HEK293 (cell line): ENCODE data around the gene CDC20.
A peak's percentile ranks its signal among the peaks of the same experiment; 100 is the strongest.

Experiments used
- CTCF ChIA-PET: fragments of 350-600 bp; formaldehyde crosslinking; extraction: SDS; loops from one replicate; lab custom pipeline; 2021; ENCODE audit warnings: antibody characterized with exemption; lab: Yijun Ruan, JAX
- POLR2A ChIA-PET: fragments of 300-600 bp; formaldehyde crosslinking; extraction: SDS; loops from one replicate; lab custom pipeline; 2020; ENCODE audit warnings: antibody characterized with exemption, inconsistent platforms; lab: Yijun Ruan, JAX
- H3K27ac ChIP-seq: fragments of 200-500 bp; sonication (Bioruptor generic); 2 replicates; pipeline ENCODE4 v1.5.1; 2014; ENCODE audit warnings: low read depth, low read length, control low read depth, inconsistent platforms; ENCODE audit errors: extremely low read depth
- H3K36me3 ChIP-seq, 2 experiments: fragments of 200-500 bp in 1 of 2; sonication (Bioruptor generic) in 1 of 2; 1 replicate in 1 of 2; 2 replicates in 1 of 2; pipeline ENCODE4 v1.5.1; 2014 to 2017; ENCODE audit warnings: inconsistent platforms in 2 of 2, low read length in 2 of 2; ENCODE audit not compliant: control insufficient read depth in 2 of 2, insufficient read depth in 1 of 2
- H3K4me1 ChIP-seq: fragments of 200-500 bp; sonication (Bioruptor generic); 2 replicates; pipeline ENCODE4 v1.5.1; 2014; ENCODE audit warnings: mild to moderate bottlenecking, low read length, inconsistent platforms; ENCODE audit not compliant: control insufficient read depth, insufficient read depth
- H3K4me3 ChIP-seq: 2 replicates; pipeline ENCODE4 v1.5.1; 2011; ENCODE audit warnings: low read depth, mild to moderate bottlenecking, control low read depth, low read length, moderate library complexity
- H3K9me3 ChIP-seq: fragments of 200-500 bp; sonication (Bioruptor generic); 2 replicates; pipeline ENCODE4 v1.5.1; 2014; ENCODE audit warnings: low read depth, low read length, inconsistent platforms; ENCODE audit not compliant: control insufficient read depth, insufficient read depth
- ELK4 ChIP-seq: IDR thresholded peaks from 2 replicates; pipeline ENCODE4 v1.6.1; 2011; ENCODE audit warnings: mild to moderate bottlenecking, low read depth, low read length, borderline replicate concordance
- IKZF3 ChIP-seq: fragments of 450-650 bp; IDR thresholded peaks from 2 replicates; pipeline ENCODE4 v1.5.0; 2018; ENCODE audit warnings: missing biosample characterization, mild to moderate bottlenecking, missing genetic modification characterization, moderate library complexity
- MZF1 ChIP-seq: fragments of 450-650 bp; formaldehyde crosslinking; IDR thresholded peaks from 2 replicates; pipeline ENCODE4 v1.5.1; 2017; ENCODE audit warnings: missing biosample characterization, missing genetic modification characterization, borderline replicate concordance
- ZBTB20 ChIP-seq: fragments of 450-650 bp; formaldehyde crosslinking; IDR thresholded peaks from 2 replicates; pipeline ENCODE4 v1.5.1; 2016; ENCODE audit warnings: missing biosample characterization, missing genetic modification characterization
- ZNF133 ChIP-seq: fragments of 450-650 bp; formaldehyde crosslinking; IDR thresholded peaks from 2 replicates; pipeline ENCODE4 v1.5.1; 2016; ENCODE audit warnings: missing biosample characterization, missing genetic modification characterization
- ZNF211 ChIP-seq: fragments of 450-650 bp; formaldehyde crosslinking; IDR thresholded peaks from 2 replicates; pipeline ENCODE4 v1.5.1; 2016; ENCODE audit warnings: low read depth, missing biosample characterization, missing genetic modification characterization
- ZNF223 ChIP-seq: fragments of 450-650 bp; formaldehyde crosslinking; IDR thresholded peaks from 2 replicates; pipeline ENCODE4 v1.5.1; 2016; ENCODE audit warnings: missing biosample characterization, missing genetic modification characterization
- ZNF24 ChIP-seq: fragments of 450-650 bp; formaldehyde crosslinking; IDR thresholded peaks from 2 replicates; pipeline ENCODE4 v1.5.1; 2016; ENCODE audit warnings: missing biosample characterization, missing genetic modification characterization
- ZNF292 ChIP-seq: fragments of 450-650 bp; formaldehyde crosslinking; IDR thresholded peaks from 2 replicates; pipeline ENCODE4 v1.5.1; 2016; ENCODE audit warnings: low read depth, missing biosample characterization, missing genetic modification characterization, borderline replicate concordance
- ZNF341 ChIP-seq: fragments of 450-650 bp; formaldehyde crosslinking; IDR thresholded peaks from 2 replicates; pipeline ENCODE4; 2016; ENCODE audit warnings: low read depth, missing biosample characterization, missing genetic modification characterization
- ZNF426 ChIP-seq: fragments of 450-650 bp; formaldehyde crosslinking; IDR thresholded peaks from 2 replicates; pipeline ENCODE4 v1.5.1; 2017; ENCODE audit warnings: missing biosample characterization, missing genetic modification characterization, mild to moderate bottlenecking, inconsistent platforms, moderate library complexity
- ZNF555 ChIP-seq: fragments of 450-650 bp; formaldehyde crosslinking; conservative IDR thresholded peaks from 2 replicates; pipeline ENCODE4 v1.5.1; 2017; ENCODE audit warnings: missing biosample characterization, mild to moderate bottlenecking, missing genetic modification characterization, inconsistent platforms
- ZNF610 ChIP-seq: fragments of 450-650 bp; formaldehyde crosslinking; IDR thresholded peaks from 2 replicates; pipeline ENCODE4 v1.5.1; 2016; ENCODE audit warnings: missing biosample characterization, missing genetic modification characterization, borderline replicate concordance
- ZNF645 ChIP-seq: fragments of 450-650 bp; formaldehyde crosslinking; IDR thresholded peaks from 2 replicates; pipeline ENCODE4; 2016; ENCODE audit warnings: missing biosample characterization, missing genetic modification characterization
- ZNF747 ChIP-seq: fragments of 450-650 bp; formaldehyde crosslinking; IDR thresholded peaks from 2 replicates; pipeline ENCODE4 v1.5.1; 2016; ENCODE audit warnings: missing biosample characterization, missing genetic modification characterization
- ZNF76 ChIP-seq: fragments of 450-650 bp; formaldehyde crosslinking; IDR thresholded peaks from 2 replicates; pipeline ENCODE4; 2016; ENCODE audit warnings: low read depth, missing biosample characterization, missing genetic modification characterization, borderline replicate concordance
- ZNF837 ChIP-seq: fragments of 450-650 bp; formaldehyde crosslinking; IDR thresholded peaks from 2 replicates; pipeline ENCODE4 v1.5.1; 2016; ENCODE audit warnings: missing biosample characterization, missing genetic modification characterization
- ZSCAN4 ChIP-seq: fragments of 450-650 bp; formaldehyde crosslinking; IDR thresholded peaks from 2 replicates; pipeline ENCODE4 v1.5.1; 2017; ENCODE audit warnings: missing biosample characterization, missing genetic modification characterization
- TF ChIP-seq, protein P1 (sequence below): fragments of 450-650 bp; formaldehyde crosslinking; IDR thresholded peaks from 2 replicates; pipeline ENCODE4 v1.5.1; 2016; ENCODE audit warnings: missing biosample characterization, missing genetic modification characterization
- TF ChIP-seq, protein P2 (sequence below): fragments of 450-650 bp; formaldehyde crosslinking; IDR thresholded peaks from 2 replicates; pipeline ENCODE4 v1.5.1; 2016; ENCODE audit warnings: missing biosample characterization, missing genetic modification characterization
- TF ChIP-seq, protein P3 (sequence below): fragments of 450-650 bp; formaldehyde crosslinking; IDR thresholded peaks from 2 replicates; pipeline ENCODE4 v1.5.1; 2016; ENCODE audit warnings: missing biosample characterization, missing genetic modification characterization
- TF ChIP-seq, protein P4 (sequence below): fragments of 450-650 bp; formaldehyde crosslinking; IDR thresholded peaks from 2 replicates; pipeline ENCODE4 v1.5.1; 2017; ENCODE audit warnings: missing biosample characterization, missing genetic modification characterization

The CDC20 gene

GRCh38 chr1:43358121-43358745, 548 bp upstream of the CDC20 start (continued):
- TF ChIP-seq MZF1 (tag by site-specific recombination) (peak; percentile 49; the same call in 1 of the 2 replicates), ZNF24 (tag by site-specific recombination) (0 out of 2 replicates have a peak, but pooled peaks have one; percentile 18), ZNF211 (no peak), IKZF3 (tag by site-specific recombination) (peak; percentile 70), ZNF76 (tag by site-specific recombination) (0 out of 2 replicates have a peak, but pooled peaks have one; percentile 23), ZNF426 (no peak)
- TF ChIP-seq, protein P1, sequence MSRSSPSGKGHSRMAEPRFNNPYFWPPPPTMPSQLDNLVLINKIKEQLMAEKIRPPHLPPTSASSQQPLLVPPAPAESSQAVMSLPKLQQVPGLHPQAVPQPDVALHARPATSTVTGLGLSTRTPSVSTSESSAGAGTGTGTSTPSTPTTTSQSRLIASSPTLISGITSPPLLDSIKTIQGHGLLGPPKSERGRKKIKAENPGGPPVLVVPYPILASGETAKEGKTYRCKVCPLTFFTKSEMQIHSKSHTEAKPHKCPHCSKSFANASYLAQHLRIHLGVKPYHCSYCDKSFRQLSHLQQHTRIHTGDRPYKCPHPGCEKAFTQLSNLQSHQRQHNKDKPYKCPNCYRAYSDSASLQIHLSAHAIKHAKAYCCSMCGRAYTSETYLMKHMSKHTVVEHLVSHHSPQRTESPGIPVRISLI, result no peak

DNA sequence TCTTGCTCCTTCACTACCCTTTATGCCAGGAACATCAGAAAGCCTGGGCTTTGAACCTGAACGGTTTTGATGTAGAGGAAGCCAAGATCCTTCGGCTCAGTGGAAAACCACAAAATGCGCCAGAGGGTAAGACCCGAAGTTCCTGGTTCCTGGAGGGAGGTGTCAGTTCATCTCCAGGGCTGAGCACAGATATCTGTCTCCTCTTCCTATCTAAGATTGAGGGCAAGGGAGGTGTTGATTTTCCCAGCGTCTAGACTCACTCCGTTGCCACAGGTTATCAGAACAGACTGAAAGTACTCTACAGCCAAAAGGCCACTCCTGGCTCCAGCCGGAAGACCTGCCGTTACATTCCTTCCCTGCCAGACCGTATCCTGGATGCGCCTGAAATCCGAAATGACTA, 915 bp downstream of the CDC20 start:
- ChIA-PET CTCF (interaction anchor here (3.2 kb wide), 1 partner anchor 55 kb away, joined by 11 read pairs; no protein-coding TSS in a partner anchor), POLR2A (interaction anchor here (0.7 to 2.0 kb wide), 3 partner anchors 8 to 12 kb away, joined by 5 to 34 read pairs (median 5); partner anchors contain the start of gene ELOVL1)
- peaks cover 17 to 56% of the 10 kb centered on the region in 2 experiments for H3K36me3 ChIP-seq
- no peaks in the 10 kb centered on the region for H3K9me3 ChIP-seq
- H3K4me3 ChIP-seq, result peak overlapping the region; percentile 86
- 0 out of 2 replicates have a peak overlapping the region, but pooled peaks have one; percentile 80 for H3K27ac ChIP-seq
- peaks cover 6% of the 10 kb centered on the region for H3K4me1 ChIP-seq
- TF ChIP-seq ZNF223 (tag by site-specific recombination), result no peak
- TF ChIP-seq ELK4, result no peak
- no peak for TF ChIP-seq ZNF292
- TF ChIP-seq, protein P2, sequence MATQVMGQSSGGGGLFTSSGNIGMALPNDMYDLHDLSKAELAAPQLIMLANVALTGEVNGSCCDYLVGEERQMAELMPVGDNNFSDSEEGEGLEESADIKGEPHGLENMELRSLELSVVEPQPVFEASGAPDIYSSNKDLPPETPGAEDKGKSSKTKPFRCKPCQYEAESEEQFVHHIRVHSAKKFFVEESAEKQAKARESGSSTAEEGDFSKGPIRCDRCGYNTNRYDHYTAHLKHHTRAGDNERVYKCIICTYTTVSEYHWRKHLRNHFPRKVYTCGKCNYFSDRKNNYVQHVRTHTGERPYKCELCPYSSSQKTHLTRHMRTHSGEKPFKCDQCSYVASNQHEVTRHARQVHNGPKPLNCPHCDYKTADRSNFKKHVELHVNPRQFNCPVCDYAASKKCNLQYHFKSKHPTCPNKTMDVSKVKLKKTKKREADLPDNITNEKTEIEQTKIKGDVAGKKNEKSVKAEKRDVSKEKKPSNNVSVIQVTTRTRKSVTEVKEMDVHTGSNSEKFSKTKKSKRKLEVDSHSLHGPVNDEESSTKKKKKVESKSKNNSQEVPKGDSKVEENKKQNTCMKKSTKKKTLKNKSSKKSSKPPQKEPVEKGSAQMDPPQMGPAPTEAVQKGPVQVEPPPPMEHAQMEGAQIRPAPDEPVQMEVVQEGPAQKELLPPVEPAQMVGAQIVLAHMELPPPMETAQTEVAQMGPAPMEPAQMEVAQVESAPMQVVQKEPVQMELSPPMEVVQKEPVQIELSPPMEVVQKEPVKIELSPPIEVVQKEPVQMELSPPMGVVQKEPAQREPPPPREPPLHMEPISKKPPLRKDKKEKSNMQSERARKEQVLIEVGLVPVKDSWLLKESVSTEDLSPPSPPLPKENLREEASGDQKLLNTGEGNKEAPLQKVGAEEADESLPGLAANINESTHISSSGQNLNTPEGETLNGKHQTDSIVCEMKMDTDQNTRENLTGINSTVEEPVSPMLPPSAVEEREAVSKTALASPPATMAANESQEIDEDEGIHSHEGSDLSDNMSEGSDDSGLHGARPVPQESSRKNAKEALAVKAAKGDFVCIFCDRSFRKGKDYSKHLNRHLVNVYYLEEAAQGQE (tag by site-specific recombination), result no peak
- TF ChIP-seq ZNF133 (tag by site-specific recombination), result no peak
- no peak for TF ChIP-seq ZNF837
- TF ChIP-seq ZNF610, result no peak
- TF ChIP-seq ZNF645 (tag by site-specific recombination), result no peak
- no peak for TF ChIP-seq ZNF341
- TF ChIP-seq, protein P3, sequence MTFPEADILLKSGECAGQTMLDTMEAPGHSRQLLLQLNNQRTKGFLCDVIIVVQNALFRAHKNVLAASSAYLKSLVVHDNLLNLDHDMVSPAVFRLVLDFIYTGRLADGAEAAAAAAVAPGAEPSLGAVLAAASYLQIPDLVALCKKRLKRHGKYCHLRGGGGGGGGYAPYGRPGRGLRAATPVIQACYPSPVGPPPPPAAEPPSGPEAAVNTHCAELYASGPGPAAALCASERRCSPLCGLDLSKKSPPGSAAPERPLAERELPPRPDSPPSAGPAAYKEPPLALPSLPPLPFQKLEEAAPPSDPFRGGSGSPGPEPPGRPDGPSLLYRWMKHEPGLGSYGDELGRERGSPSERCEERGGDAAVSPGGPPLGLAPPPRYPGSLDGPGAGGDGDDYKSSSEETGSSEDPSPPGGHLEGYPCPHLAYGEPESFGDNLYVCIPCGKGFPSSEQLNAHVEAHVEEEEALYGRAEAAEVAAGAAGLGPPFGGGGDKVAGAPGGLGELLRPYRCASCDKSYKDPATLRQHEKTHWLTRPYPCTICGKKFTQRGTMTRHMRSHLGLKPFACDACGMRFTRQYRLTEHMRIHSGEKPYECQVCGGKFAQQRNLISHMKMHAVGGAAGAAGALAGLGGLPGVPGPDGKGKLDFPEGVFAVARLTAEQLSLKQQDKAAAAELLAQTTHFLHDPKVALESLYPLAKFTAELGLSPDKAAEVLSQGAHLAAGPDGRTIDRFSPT, result no peak
- no peak for TF ChIP-seq ZNF747 (tag by site-specific recombination)
- TF ChIP-seq, protein P4, sequence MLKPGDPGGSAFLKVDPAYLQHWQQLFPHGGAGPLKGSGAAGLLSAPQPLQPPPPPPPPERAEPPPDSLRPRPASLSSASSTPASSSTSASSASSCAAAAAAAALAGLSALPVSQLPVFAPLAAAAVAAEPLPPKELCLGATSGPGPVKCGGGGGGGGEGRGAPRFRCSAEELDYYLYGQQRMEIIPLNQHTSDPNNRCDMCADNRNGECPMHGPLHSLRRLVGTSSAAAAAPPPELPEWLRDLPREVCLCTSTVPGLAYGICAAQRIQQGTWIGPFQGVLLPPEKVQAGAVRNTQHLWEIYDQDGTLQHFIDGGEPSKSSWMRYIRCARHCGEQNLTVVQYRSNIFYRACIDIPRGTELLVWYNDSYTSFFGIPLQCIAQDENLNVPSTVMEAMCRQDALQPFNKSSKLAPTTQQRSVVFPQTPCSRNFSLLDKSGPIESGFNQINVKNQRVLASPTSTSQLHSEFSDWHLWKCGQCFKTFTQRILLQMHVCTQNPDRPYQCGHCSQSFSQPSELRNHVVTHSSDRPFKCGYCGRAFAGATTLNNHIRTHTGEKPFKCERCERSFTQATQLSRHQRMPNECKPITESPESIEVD (tag by site-specific recombination), result no peak
- no peak for TF ChIP-seq ZSCAN4
- TF ChIP-seq ZBTB20 (tag by site-specific recombination), result no peak
- no peak for TF ChIP-seq ZNF555 (tag by site-specific recombination)
